Heart right ventricle (tissue), 16 donors: ENCODE measurements around the gene PROCR. TPM values are rescaled to one million over a fixed set of nuclear protein-coding genes. Genes with fewer than 3 reads are reported as not detected.

Source experiments
- ATAC-seq, 8 donors: fragments of 200-7000 bp; cut with Tn5 transposase; one replicate each; pipeline ENCODE4 v1.9.1; 2020; ENCODE audit warnings: mild to moderate bottlenecking in 8 of 8, moderate library complexity in 8 of 8, moderate number of reproducible peaks in 1 of 8
- DNase-seq, 2 donors: peaks; one replicate each; pipeline ENCODE4 v3.0.0-alpha.2; 2020
- H3K27ac ChIP-seq, 10 donors: fragments of 200-600 bp; sonication (generic) in 2 of 10; one replicate each; pipeline versions ENCODE4 v1.5.0 to v1.8.0; 2020 to 2022; ENCODE audit warnings: mild to moderate bottlenecking in 3 of 10
- H3K27me3 ChIP-seq, 7 donors: fragments of 200-600 bp; one replicate each; pipeline ENCODE4 v1.8.0; 2021 to 2022; ENCODE audit warnings: mild to moderate bottlenecking in 2 of 7
- H3K36me3 ChIP-seq, 9 donors: fragments of 200-600 bp; sonication (generic) in 1 of 9; one replicate each; pipeline versions ENCODE4 v1.5.0 to v1.8.0; 2020 to 2022; ENCODE audit warnings: mild to moderate bottlenecking in 2 of 9
- H3K4me1 ChIP-seq, 9 donors: fragments of 200-600 bp; sonication (generic) in 1 of 9; one replicate each; pipeline versions ENCODE4 v1.5.0 to v1.8.0; 2020 to 2022; ENCODE audit warnings: mild to moderate bottlenecking in 4 of 9
- H3K4me3 ChIP-seq, 10 donors: fragments of 200-600 bp; sonication (generic) in 2 of 10; one replicate each; pipeline versions ENCODE4 v1.5.0 to v1.8.0; 2020 to 2022; ENCODE audit warnings: mild to moderate bottlenecking in 7 of 10, moderate library complexity in 2 of 10
- H3K9me3 ChIP-seq, 11 donors: fragments of 200-600 bp in 10 of 11; sonication (generic) in 2 of 11; one replicate each; pipeline versions ENCODE4 v1.5.0 to v1.8.0; 2013 to 2022; ENCODE audit warnings: mild to moderate bottlenecking in 2 of 11, control low read depth in 1 of 11, moderate library complexity in 1 of 11
- WGBS, 2 donors: extraction: QIAGEN DNeasy Blood & Tissue Kit; methylation state at CpG; one replicate each; pipeline ENCODE4 v1.1.7; 2013; ENCODE audit warnings: inconsistent platforms in 1 of 2; 5-methylcytosine and 5-hydroxymethylcytosine counted together
- intact Hi-C, 10 donors: fragments of 100-400 bp; cut with DNase I; formaldehyde crosslinking; loops; one replicate each; pipeline versions ENCODE4 v1.11.1 to v1.14.2; 2022
- polyA plus RNA-seq, 2 donors: library from polyadenylated mRNA; stranded (reverse); fragments of 200-250 nt; gene quantifications; one replicate each; pipeline ENCODE4 v1.2.3, GENCODE V29; 2013
- total RNA-seq, 10 donors: library from RNA; stranded (reverse); fragmentation: NEBNext Ultra II Directional in 3 of 10; extraction: Animal tissue kit (Norgen Biotek cat#: 25700) in 3 of 10; gene quantifications; one replicate each; pipeline versions ENCODE4 v1.2.1 to v1.2.4, GENCODE V29; 2021 to 2023
- TF ChIP-seq, protein P1 (sequence below), 9 donors: fragments of 200-600 bp; sonication (generic) in 2 of 9; IDR thresholded peaks; one replicate each; pipeline versions ENCODE4 v1.5.0 to v1.8.0; 2021 to 2022; ENCODE audit warnings: antibody characterized with exemption in 9 of 9, mild to moderate bottlenecking in 5 of 9, moderate library complexity in 1 of 9
- donor health status: Arrhythmogenic right ventricular cardiomyopathy.
- donor health status: ischemic (EF 13 %, LVEDD 7.1; RV severe dilation, severe dysfunction).
- donor health status: healthy with polysubstance abuse.
- donor health status: DM: no; HTN: yes; CAD: no.
- donor health status: DM: no; HTN: no; CAD: no.
- donor health status: ischemic (EF 25% LVEDD 6.9; RV normal size, moderate dysfunction).
- donor health status: ischemic (EF 25% LVEDD 5.7; RV mildly dilated, moderate dysfunction).
- donor health status: healthy.
- donor health status: DM: yes; HTN: yes; CAD: no.
- donor health status: Ischemic cardiomyopathy.
- donor health status: ischemic (EF 35%, LVEDD 5.7; RV mildly dilated, moderate dysfunction).
- donor health status: nonischemic (EF 11% LVEDD 7.7; RV severe dilation, severe dysfunction).
- donor health status: DM: yes; HTN: yes; CAD: no.
- donor health status: PGD.
- donor health status: ischemic (EF 29% LVEDD 5.4; RV normal size, mild dysfunction).
- donor health status: nonischemic (EF 23%, LVEDD 6.1; RV moderate dilation, normal function).

PROCR gene
- total and polyA plus RNA-seq, 12 donors, result 3.0 to 26.7 (median 8.8) TPM

DNA sequence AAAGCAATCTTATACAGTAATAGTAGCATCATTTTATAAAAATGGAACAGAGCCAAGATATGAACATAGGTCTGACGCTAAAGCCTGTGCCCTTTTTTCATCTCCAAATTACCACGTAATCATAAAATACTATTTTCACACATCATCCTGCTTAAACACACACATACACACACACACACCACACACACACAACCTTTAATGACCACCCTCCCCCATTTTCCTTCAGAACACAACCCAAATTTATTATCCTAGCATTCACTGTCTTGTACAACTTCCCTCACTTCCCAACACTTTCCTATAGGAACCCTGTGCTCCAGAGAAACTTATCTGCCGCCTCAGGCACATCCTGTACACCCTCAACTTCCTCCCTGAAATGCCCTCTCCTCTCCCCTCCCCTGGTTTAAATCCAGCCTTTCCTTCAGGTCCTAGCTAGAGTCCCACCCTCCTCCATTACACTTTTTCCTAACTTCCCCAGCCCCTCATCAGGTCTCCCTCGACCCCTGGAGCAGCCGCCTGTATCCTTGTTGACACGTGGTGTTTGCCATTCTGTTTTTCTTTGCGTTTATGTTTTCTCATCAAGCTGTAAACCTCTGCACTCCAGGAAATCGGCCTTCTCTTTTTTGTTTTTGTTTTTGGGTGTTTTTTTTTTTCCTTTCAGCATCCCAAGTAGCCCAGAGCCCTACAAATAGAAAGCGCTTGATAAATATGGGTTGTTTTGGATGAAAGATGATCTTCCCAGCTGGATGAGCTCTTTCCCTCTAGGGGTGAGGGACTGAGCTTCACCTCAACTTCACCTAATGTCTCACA, 53.6 kb downstream of the PROCR start:
- no peaks in the 10 kb centered on the region for H3K9me3 ChIP-seq
- TF ChIP-seq, protein P1, sequence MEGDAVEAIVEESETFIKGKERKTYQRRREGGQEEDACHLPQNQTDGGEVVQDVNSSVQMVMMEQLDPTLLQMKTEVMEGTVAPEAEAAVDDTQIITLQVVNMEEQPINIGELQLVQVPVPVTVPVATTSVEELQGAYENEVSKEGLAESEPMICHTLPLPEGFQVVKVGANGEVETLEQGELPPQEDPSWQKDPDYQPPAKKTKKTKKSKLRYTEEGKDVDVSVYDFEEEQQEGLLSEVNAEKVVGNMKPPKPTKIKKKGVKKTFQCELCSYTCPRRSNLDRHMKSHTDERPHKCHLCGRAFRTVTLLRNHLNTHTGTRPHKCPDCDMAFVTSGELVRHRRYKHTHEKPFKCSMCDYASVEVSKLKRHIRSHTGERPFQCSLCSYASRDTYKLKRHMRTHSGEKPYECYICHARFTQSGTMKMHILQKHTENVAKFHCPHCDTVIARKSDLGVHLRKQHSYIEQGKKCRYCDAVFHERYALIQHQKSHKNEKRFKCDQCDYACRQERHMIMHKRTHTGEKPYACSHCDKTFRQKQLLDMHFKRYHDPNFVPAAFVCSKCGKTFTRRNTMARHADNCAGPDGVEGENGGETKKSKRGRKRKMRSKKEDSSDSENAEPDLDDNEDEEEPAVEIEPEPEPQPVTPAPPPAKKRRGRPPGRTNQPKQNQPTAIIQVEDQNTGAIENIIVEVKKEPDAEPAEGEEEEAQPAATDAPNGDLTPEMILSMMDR (IDR thresholded peaks at IDR 0.05), result no peak
- peak overlapping the region in 2 of 10 donors; percentile 19 to 36 for H3K4me3 ChIP-seq
- peaks cover 0 to 6% (median 0%) of the 10 kb centered on the region in 9 donors for H3K36me3 ChIP-seq
- intact Hi-C loops, result no loop called here
- peaks cover 0 to 37% (median 0%) of the 10 kb centered on the region in 7 donors for H3K27me3 ChIP-seq
- H3K4me1 ChIP-seq, result peaks cover 0 to 13% (median 6%) of the 10 kb centered on the region in 9 donors
- H3K27ac ChIP-seq, result no peak overlapping the region
- WGBS, 2 donors, result 36 to 37% methylated on average over 9 of the region's 9 CpGs
- DNase-seq, result no peak
- peak in 2 of 8 donors; percentile 49 to 56 for ATAC-seq

DNA sequence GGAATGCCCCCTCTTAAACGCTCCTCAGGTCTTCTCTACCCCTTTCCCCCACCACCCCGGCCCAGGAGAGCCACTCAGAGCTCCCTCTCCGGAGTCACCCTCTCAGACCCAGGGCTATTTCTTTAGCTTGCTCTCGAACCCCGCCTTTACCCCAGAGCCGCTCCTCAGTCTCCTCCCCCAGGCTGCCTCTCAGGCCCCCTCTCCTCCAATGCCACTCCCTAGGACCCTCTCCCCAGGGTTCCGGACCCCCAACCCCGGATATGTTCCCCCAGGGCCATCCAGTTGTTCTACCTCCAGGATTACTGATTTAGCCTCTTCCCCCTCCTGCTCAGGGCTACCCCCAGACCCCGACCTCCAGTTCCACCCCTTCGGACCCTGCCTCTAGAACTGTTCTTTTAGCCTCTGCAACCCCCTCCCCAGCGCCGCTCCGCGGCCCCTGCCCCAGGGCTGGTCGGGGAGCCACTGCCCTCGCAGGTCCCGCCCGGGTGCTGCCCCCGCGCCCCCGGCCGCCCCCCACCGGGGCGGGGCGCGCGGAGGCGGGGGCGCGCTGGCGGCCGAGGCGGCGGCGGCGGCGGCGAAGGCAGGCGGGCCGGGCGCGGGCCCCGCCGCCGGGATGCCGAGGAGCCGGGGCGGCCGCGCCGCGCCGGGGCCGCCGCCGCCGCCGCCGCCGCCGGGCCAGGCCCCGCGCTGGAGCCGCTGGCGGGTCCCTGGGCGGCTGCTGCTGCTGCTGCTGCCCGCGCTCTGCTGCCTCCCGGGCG, 54.4 kb downstream of the PROCR start, which contains the start of gene MMP24:
Gene MMP24, plus strand, starts transcription at position 565 of the 758 bp plus-strand sequence. Its CDS starts 49 bp downstream, at position 614.
- H3K27ac ChIP-seq, result no peak within 1 kb of the TSS
- 2% methylated on average over 34 to 63 of the region's 70 CpGs for WGBS, 2 donors
- intact Hi-C loops, result no loop called here
- ATAC-seq, result no peak
- H3K27me3 ChIP-seq, result peaks cover 0 to 37% (median 0%) of the 10 kb centered on the region in 7 donors
- TF ChIP-seq, protein P1 (IDR thresholded peaks at IDR 0.05), result no peak
- DNase-seq, result no peak
- H3K4me1 ChIP-seq, result peaks cover 0 to 13% (median 6%) of the 10 kb centered on the region in 9 donors
- no peaks in the 10 kb centered on the region for H3K9me3 ChIP-seq
- H3K36me3 ChIP-seq, result peaks cover 0 to 9% (median 0%) of the 10 kb centered on the region in 9 donors
- peak within 1 kb of the TSS in 6 of 10 donors; percentile 8 to 36 (median 20) for H3K4me3 ChIP-seq

Other genes with a start within 250 kb of the PROCR start
- gene GSS, start 216.3 kb upstream of the PROCR start, total RNA-seq, result 10 to 100 TPM; 20.0 to 33.2 (median 24.7) TPM
- gene GSS, start 216.3 kb upstream of the PROCR start, polyA plus RNA-seq, result 10 to 100 TPM; 30.6 to 60.4 TPM
- gene MYH7B, start 216.2 kb upstream of the PROCR start, total RNA-seq, result 100 to 1,000 TPM; 117 to 318 (median 182) TPM
- 100 to 1,000 TPM in 1 of 2 donors, 10 to 100 TPM in 1; 22.1 to 962 TPM for gene MYH7B, start 216.2 kb upstream of the PROCR start, polyA plus RNA-seq
- gene TRPC4AP, start 79.3 kb upstream of the PROCR start, total RNA-seq, result 10 to 100 TPM; 32.2 to 46.4 (median 38.5) TPM
- gene TRPC4AP, start 79.3 kb upstream of the PROCR start, polyA plus RNA-seq, result 10 to 100 TPM; 26.2 to 32.7 TPM
- 10 to 100 TPM in 8 of 10 donors, 1 to 10 TPM in 2; 7.2 to 26.1 (median 11.0) TPM for gene EDEM2, start 24.7 kb upstream of the PROCR start, total RNA-seq
- 10 to 100 TPM in 1 of 2 donors, 1 to 10 TPM in 1; 6.4 to 24.0 TPM for gene EDEM2, start 24.7 kb upstream of the PROCR start, polyA plus RNA-seq
- gene MMP24, start 54.6 kb downstream of the PROCR start, total RNA-seq, result 1 to 10 TPM in 1 of 10 donors, under 1 TPM in 8, not detected in 1; 0.09 to 1.2 (median 0.35) TPM
- under 1 TPM; 0.09 to 0.22 TPM for gene MMP24, start 54.6 kb downstream of the PROCR start, polyA plus RNA-seq
- gene MMP24OS, start 106.0 kb downstream of the PROCR start, total RNA-seq, result 10 to 100 TPM; 36.8 to 62.4 (median 46.1) TPM
- 10 to 100 TPM; 14.4 to 64.1 TPM for gene MMP24OS, start 106.0 kb downstream of the PROCR start, polyA plus RNA-seq
- 10 to 100 TPM; 28.2 to 57.5 (median 39.0) TPM for gene EIF6, start 112.7 kb downstream of the PROCR start, total RNA-seq
- 100 to 1,000 TPM in 1 of 2 donors, 10 to 100 TPM in 1; 33.4 to 155 TPM for gene EIF6, start 112.7 kb downstream of the PROCR start, polyA plus RNA-seq
- not detected for gene FAM83C, start 120.4 kb downstream of the PROCR start, total RNA-seq
- gene FAM83C, start 120.4 kb downstream of the PROCR start, polyA plus RNA-seq, result under 1 TPM in 1 of 2 donors, not detected in 1; 0.03 TPM
- 100 to 1,000 TPM in 9 of 10 donors, 10 to 100 TPM in 1; 74.0 to 136 (median 123) TPM for gene UQCC1, start 239.9 kb downstream of the PROCR start, total RNA-seq
- 10 to 100 TPM; 48.9 to 75.8 TPM for gene UQCC1, start 239.9 kb downstream of the PROCR start, polyA plus RNA-seq